ENCODE data around the gene GRB2.
"Not testable (repeated sequence)": the region's sequence is repeated elsewhere in the genome, so short reads cannot be mapped to it uniquely, and the experiment has no call there.

GRB2 gene

GRCh38 chr17:75315541-75316243, 89.8 kb downstream of the GRB2 start:
- no peak for DNase-seq

GRCh38 chr17:75313941-75314551, 91.4 kb downstream of the GRB2 start:
- DNase-seq, result no peak

GRCh38 chr17:75308732-75309629, 96.5 kb downstream of the GRB2 start:
- DNase-seq, result no peak

- DNase-seq, result no peak
Observed at GRCh38 chr17:75307957-75308731, 97.3 kb downstream of the GRB2 start.

- DNase-seq, result no peak
Observed at GRCh38 chr17:75301502-75302206, 103.8 kb downstream of the GRB2 start.

- no peak for DNase-seq
Observed at GRCh38 chr17:75301049-75301448, 104.4 kb downstream of the GRB2 start.

- DNase-seq, result no peak
Observed at GRCh38 chr17:75300280-75300679, 105.2 kb downstream of the GRB2 start.

GRCh38 chr17:75295201-75296158, 110.0 kb downstream of the GRB2 start:
- DNase-seq, result no peak

GRCh38 chr17:75292810-75293448, 112.5 kb downstream of the GRB2 start:
- DNase-seq, result not testable (repeated sequence)

GRCh38 chr17:75289832-75290337, 115.6 kb downstream of the GRB2 start:
- no peak for DNase-seq

- peak; percentile 96 for DNase-seq
Observed at GRCh38 chr17:75289115-75289831, 116.2 kb downstream of the GRB2 start, which contains the start of gene SLC25A19. TSS of gene SLC25A19 (minus strand) at chr17:75289433. CDS start at chr17:75286764, 2,669 bp downstream.

GRCh38 chr17:75288770-75289114, 116.7 kb downstream of the GRB2 start:
- no peak for DNase-seq

- no peak for DNase-seq
Observed at GRCh38 chr17:75288359-75288758, 117.1 kb downstream of the GRB2 start.

- DNase-seq, result no peak
Observed at GRCh38 chr17:75287221-75287620, 118.3 kb downstream of the GRB2 start.

GRCh38 chr17:75285123-75285522, 120.4 kb downstream of the GRB2 start:
- DNase-seq, result no peak

- not testable (repeated sequence) for DNase-seq
Observed at GRCh38 chr17:75280189-75280588, 125.3 kb downstream of the GRB2 start.

GRCh38 chr17:75277664-75278071, 127.8 kb downstream of the GRB2 start:
- DNase-seq, result no peak

GRCh38 chr17:75273977-75274708, 131.3 kb downstream of the GRB2 start:
- DNase-seq, result no peak

- DNase-seq, result no peak
Observed at GRCh38 chr17:75272848-75273184, 132.7 kb downstream of the GRB2 start.

All from NCI-H1092 (cell line).